H7 (cell line): ENCODE data around the gene CERS5. TPM values are rescaled to one million over a fixed set of nuclear protein-coding genes. Genes with fewer than 3 reads are reported as not detected.

Experiments
- DNase-seq: peaks from one replicate; pipeline ENCODE4 v3.0.0; 2012
- H3K27me3 ChIP-seq: 2 replicates; pipeline ENCODE4 v1.6.0; 2011; ENCODE audit warnings: mild to moderate bottlenecking, low read length; ENCODE audit not compliant: control insufficient read depth, insufficient read depth
- H3K36me3 ChIP-seq: replicated peaks from 2 replicates; pipeline ENCODE4 v1.5.1; 2011; ENCODE audit warnings: low read length; ENCODE audit not compliant: control insufficient read depth, insufficient read depth
- H3K4me3 ChIP-seq: 2 replicates; pipeline ENCODE4 v1.5.1; 2011; ENCODE audit warnings: low read depth, mild to moderate bottlenecking, control low read depth, low read length, moderate library complexity; ENCODE audit not compliant: insufficient read depth
- total RNA-seq: library from RNA; depleted of rRNA; stranded (reverse); fragments of >200 nt; shearing (Covaris generic); gene quantifications from 2 replicates; pipeline ENCODE4 v1.2.3, GENCODE V29; 2014

The CERS5 gene
- total RNA-seq, 1 experiment from 2014 or later = 24.6 TPM

- H3K27me3 ChIP-seq = no peaks in the 10 kb centered on the region
- no peak for DNase-seq
- H3K4me3 ChIP-seq = no peak overlapping the region
- peaks cover 26% of the 10 kb centered on the region for H3K36me3 ChIP-seq
Observed at GRCh38 chr12:50129290-50129689, 37.9 kb downstream of the CERS5 start.

- H3K27me3 ChIP-seq = no peaks in the 10 kb centered on the region
- no peak for DNase-seq
- H3K4me3 ChIP-seq = no peak overlapping the region
- peaks cover 16% of the 10 kb centered on the region for H3K36me3 ChIP-seq
Observed at GRCh38 chr12:50127546-50127945, 39.6 kb downstream of the CERS5 start.

- H3K27me3 ChIP-seq = no peaks in the 10 kb centered on the region
- DNase-seq = no peak
- no peaks in the 10 kb centered on the region; the same call in none of the 2 replicates for H3K36me3 ChIP-seq
- no peak overlapping the region for H3K4me3 ChIP-seq
Observed at GRCh38 chr12:50123203-50123602, 44.0 kb downstream of the CERS5 start.

- no peaks in the 10 kb centered on the region for H3K27me3 ChIP-seq
- H3K4me3 ChIP-seq = no peak overlapping the region
- no peak for DNase-seq
- H3K36me3 ChIP-seq = no peaks in the 10 kb centered on the region; the same call in none of the 2 replicates
Observed at GRCh38 chr12:50121641-50122040, 45.5 kb downstream of the CERS5 start.

GRCh38 chr12:50120953-50121352, 46.2 kb downstream of the CERS5 start:
- Histone ChIP-seq H3K4me3 (no peak overlapping the region), H3K27me3 (no peaks in the 10 kb centered on the region), H3K36me3 (no peaks in the 10 kb centered on the region; the same call in none of the 2 replicates)
- no peak for DNase-seq

- no peak overlapping the region for H3K4me3 ChIP-seq
- no peaks in the 10 kb centered on the region; the same call in none of the 2 replicates for H3K36me3 ChIP-seq
- DNase-seq = no peak
- no peaks in the 10 kb centered on the region for H3K27me3 ChIP-seq
Observed at GRCh38 chr12:50120521-50120920, 46.6 kb downstream of the CERS5 start.

- DNase-seq = no peak
- H3K27me3 ChIP-seq = no peaks in the 10 kb centered on the region
- H3K36me3 ChIP-seq = no peaks in the 10 kb centered on the region; the same call in none of the 2 replicates
- H3K4me3 ChIP-seq = no peak overlapping the region
Observed at GRCh38 chr12:50119387-50119786, 47.8 kb downstream of the CERS5 start.

- no peak for DNase-seq
- Histone ChIP-seq H3K4me3 (no peak overlapping the region), H3K36me3 (no peaks in the 10 kb centered on the region; the same call in 1 of the 2 replicates), H3K27me3 (no peaks in the 10 kb centered on the region)
Observed at GRCh38 chr12:50117057-50117622, 50.0 kb downstream of the CERS5 start.

- H3K27me3 ChIP-seq = no peaks in the 10 kb centered on the region
- H3K36me3 ChIP-seq = no peaks in the 10 kb centered on the region
- no peak for DNase-seq
- peak overlapping the region; percentile 99 for H3K4me3 ChIP-seq
Observed at GRCh38 chr12:50112456-50113218, 54.5 kb downstream of the CERS5 start.

GRCh38 chr12:50111693-50112455, 55.3 kb downstream of the CERS5 start, which contains the start of gene COX14:
Gene COX14, plus strand, starts transcription at chr12:50112236. Its CDS starts 7,808 bp downstream, at chr12:50120044.
- Histone ChIP-seq H3K27me3 (no peaks in the 10 kb centered on the region), H3K4me3 (peak within 1 kb of the TSS; percentile 99), H3K36me3 (no peaks in the 10 kb centered on the region)
- DNase-seq = peak; percentile 97

- Histone ChIP-seq H3K4me3 (peak overlapping the region; percentile 43), H3K27me3 (no peaks in the 10 kb centered on the region), H3K36me3 (no peaks in the 10 kb centered on the region)
- no peak for DNase-seq
Observed at GRCh38 chr12:50111395-50111692, 55.8 kb downstream of the CERS5 start.

GRCh38 chr12:50110762-50111351, 56.3 kb downstream of the CERS5 start:
- peak; percentile 71 for DNase-seq
- H3K4me3 ChIP-seq = peak overlapping the region; percentile 43
- no peaks in the 10 kb centered on the region for H3K27me3 ChIP-seq
- H3K36me3 ChIP-seq = no peaks in the 10 kb centered on the region

- H3K36me3 ChIP-seq = no peaks in the 10 kb centered on the region
- DNase-seq = peak; percentile 52
- H3K4me3 ChIP-seq = no peak overlapping the region
- no peaks in the 10 kb centered on the region for H3K27me3 ChIP-seq
Observed at GRCh38 chr12:50110127-50110761, 56.9 kb downstream of the CERS5 start.

GRCh38 chr12:50109319-50109718, 57.9 kb downstream of the CERS5 start:
- no peak overlapping the region for H3K4me3 ChIP-seq
- no peak for DNase-seq

More at GRCh38 chr12:50109319-50109718, 57.9 kb downstream of the CERS5 start:
- no peaks in the 10 kb centered on the region for H3K36me3 ChIP-seq
- H3K27me3 ChIP-seq = no peaks in the 10 kb centered on the region
